ENCODE measurements around the gene RSU1.

DNA sequence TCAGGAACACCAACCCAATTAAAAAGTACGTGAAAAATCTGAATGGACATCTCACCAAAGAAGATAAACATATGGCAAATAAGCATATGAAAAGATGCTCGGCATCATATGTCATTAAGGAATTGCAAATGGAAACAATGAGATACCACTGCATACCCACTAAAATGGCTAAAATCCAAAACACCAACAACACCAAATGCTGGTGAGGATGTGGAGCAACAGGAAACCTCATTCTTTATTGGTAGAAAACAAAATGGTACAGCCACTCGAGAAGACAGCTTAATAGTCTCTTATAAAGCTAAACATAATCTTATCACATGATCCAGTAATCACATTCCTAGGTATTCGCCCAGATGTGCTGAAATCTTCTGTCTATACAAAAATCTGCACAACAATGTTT, 13.1 kb downstream of the RSU1 start:
- TF ChIP-seq, protein P1, sequence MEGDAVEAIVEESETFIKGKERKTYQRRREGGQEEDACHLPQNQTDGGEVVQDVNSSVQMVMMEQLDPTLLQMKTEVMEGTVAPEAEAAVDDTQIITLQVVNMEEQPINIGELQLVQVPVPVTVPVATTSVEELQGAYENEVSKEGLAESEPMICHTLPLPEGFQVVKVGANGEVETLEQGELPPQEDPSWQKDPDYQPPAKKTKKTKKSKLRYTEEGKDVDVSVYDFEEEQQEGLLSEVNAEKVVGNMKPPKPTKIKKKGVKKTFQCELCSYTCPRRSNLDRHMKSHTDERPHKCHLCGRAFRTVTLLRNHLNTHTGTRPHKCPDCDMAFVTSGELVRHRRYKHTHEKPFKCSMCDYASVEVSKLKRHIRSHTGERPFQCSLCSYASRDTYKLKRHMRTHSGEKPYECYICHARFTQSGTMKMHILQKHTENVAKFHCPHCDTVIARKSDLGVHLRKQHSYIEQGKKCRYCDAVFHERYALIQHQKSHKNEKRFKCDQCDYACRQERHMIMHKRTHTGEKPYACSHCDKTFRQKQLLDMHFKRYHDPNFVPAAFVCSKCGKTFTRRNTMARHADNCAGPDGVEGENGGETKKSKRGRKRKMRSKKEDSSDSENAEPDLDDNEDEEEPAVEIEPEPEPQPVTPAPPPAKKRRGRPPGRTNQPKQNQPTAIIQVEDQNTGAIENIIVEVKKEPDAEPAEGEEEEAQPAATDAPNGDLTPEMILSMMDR (IDR thresholded peaks at IDR 0.05; ENCODE audit: extremely low read depth in 1 of 2, insufficient read depth in 1 of 2, low read depth in 1 of 2, low read length in 2 of 2) = no peak
- TF ChIP-seq EZH2 (IDR thresholded peaks at IDR 0.05; ENCODE audit: borderline replicate concordance, low read depth, low read length, severe bottlenecking) (no peak), POLR2AphosphoS5 (IDR thresholded peaks at IDR 0.05; ENCODE audit: insufficient read depth, low read depth, low read length) (no peak), POLR2A (IDR thresholded peaks at IDR 0.05; ENCODE audit: low read depth, low read length) (no peak), MYC (IDR thresholded peaks at IDR 0.05; ENCODE audit: low read depth, low read length) (no peak), JUN (IDR thresholded peaks at IDR 0.05; ENCODE audit: borderline replicate concordance, insufficient read depth, insufficient read length, low read depth) (no peak), FOS (IDR thresholded peaks at IDR 0.05; ENCODE audit: borderline replicate concordance, insufficient read depth, low read length) (no peak), GATA2 (IDR thresholded peaks at IDR 0.05; ENCODE audit: insufficient read depth, insufficient read length, low read depth, low read length) (no peak)
- TF ChIP-seq, protein P2, sequence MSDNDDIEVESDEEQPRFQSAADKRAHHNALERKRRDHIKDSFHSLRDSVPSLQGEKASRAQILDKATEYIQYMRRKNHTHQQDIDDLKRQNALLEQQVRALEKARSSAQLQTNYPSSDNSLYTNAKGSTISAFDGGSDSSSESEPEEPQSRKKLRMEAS (IDR thresholded peaks at IDR 0.05; ENCODE audit: insufficient read depth, insufficient read length) = no peak
